HEK293 (cell line): Measurements from ENCODE around the gene ALB.

ENCODE experiments used
- CTCF ChIA-PET: fragments of 350-600 bp; formaldehyde crosslinking; extraction: SDS; loops from one replicate; lab custom pipeline; 2021; ENCODE audit warnings: antibody characterized with exemption; lab: Yijun Ruan, JAX
- POLR2A ChIA-PET: fragments of 300-600 bp; formaldehyde crosslinking; extraction: SDS; loops from one replicate; lab custom pipeline; 2020; ENCODE audit warnings: antibody characterized with exemption, inconsistent platforms; lab: Yijun Ruan, JAX
- H3K27ac ChIP-seq: fragments of 200-500 bp; sonication (Bioruptor generic); 2 replicates; pipeline ENCODE4 v1.5.1; 2014; ENCODE audit warnings: low read depth, low read length, control low read depth, inconsistent platforms; ENCODE audit errors: extremely low read depth
- H3K36me3 ChIP-seq, 2 experiments: fragments of 200-500 bp in 1 of 2; sonication (Bioruptor generic) in 1 of 2; 1 replicate in 1 of 2; 2 replicates in 1 of 2; pipeline ENCODE4 v1.5.1; 2014 to 2017; ENCODE audit warnings: inconsistent platforms in 2 of 2, low read length in 2 of 2; ENCODE audit not compliant: control insufficient read depth in 2 of 2, insufficient read depth in 1 of 2
- H3K4me1 ChIP-seq: fragments of 200-500 bp; sonication (Bioruptor generic); 2 replicates; pipeline ENCODE4 v1.5.1; 2014; ENCODE audit warnings: mild to moderate bottlenecking, low read length, inconsistent platforms; ENCODE audit not compliant: control insufficient read depth, insufficient read depth
- H3K4me3 ChIP-seq: 2 replicates; pipeline ENCODE4 v1.5.1; 2011; ENCODE audit warnings: low read depth, mild to moderate bottlenecking, control low read depth, low read length, moderate library complexity
- H3K9me3 ChIP-seq: fragments of 200-500 bp; sonication (Bioruptor generic); 2 replicates; pipeline ENCODE4 v1.5.1; 2014; ENCODE audit warnings: low read depth, low read length, inconsistent platforms; ENCODE audit not compliant: control insufficient read depth, insufficient read depth
- GLI4 ChIP-seq: fragments of 450-650 bp; formaldehyde crosslinking; IDR thresholded peaks from 2 replicates; pipeline ENCODE4 v1.5.1; 2016; ENCODE audit warnings: missing biosample characterization, missing genetic modification characterization
- GLIS2 ChIP-seq: fragments of 450-650 bp; formaldehyde crosslinking; IDR thresholded peaks from 2 replicates; pipeline ENCODE4 v1.5.1; 2016; ENCODE audit warnings: missing biosample characterization, missing genetic modification characterization
- HOXD13 ChIP-seq: sonication (generic); formaldehyde crosslinking; IDR thresholded peaks from 2 replicates; pipeline ENCODE4 v1.8.0; 2022; ENCODE audit warnings: missing genetic modification reagents, borderline replicate concordance
- KLF17 ChIP-seq: fragments of 450-650 bp; formaldehyde crosslinking; IDR thresholded peaks from 2 replicates; pipeline ENCODE4 v1.5.1; 2016; ENCODE audit warnings: missing biosample characterization, missing genetic modification characterization
- MEIS1 ChIP-seq: sonication (generic); formaldehyde crosslinking; IDR thresholded peaks from 2 replicates; pipeline ENCODE4 v1.8.1; 2022; ENCODE audit warnings: missing genetic modification reagents, mild to moderate bottlenecking, borderline replicate concordance
- SETDB1 ChIP-seq: IDR thresholded peaks from one replicate; pipeline ENCODE4 v1.6.1; 2017; ENCODE audit warnings: mild to moderate bottlenecking, low read length, moderate library complexity, mixed read lengths; ENCODE audit not compliant: insufficient read length
- SP7 ChIP-seq: fragments of 450-650 bp; formaldehyde crosslinking; IDR thresholded peaks from 2 replicates; pipeline ENCODE4 v1.5.1; 2016; ENCODE audit warnings: missing biosample characterization, missing genetic modification characterization
- YY2 ChIP-seq: fragments of 450-650 bp; formaldehyde crosslinking; IDR thresholded peaks from 2 replicates; pipeline ENCODE4 v1.5.1; 2016; ENCODE audit warnings: missing biosample characterization, missing genetic modification characterization
- ZFP3 ChIP-seq: fragments of 450-650 bp; formaldehyde crosslinking; IDR thresholded peaks from 2 replicates; pipeline ENCODE4 v1.5.1; 2016; ENCODE audit warnings: low read depth, missing biosample characterization, missing genetic modification characterization
- ZFP69B ChIP-seq: fragments of 450-650 bp; formaldehyde crosslinking; IDR thresholded peaks from 2 replicates; pipeline ENCODE4 v1.5.1; 2016; ENCODE audit warnings: missing biosample characterization, missing genetic modification characterization
- ZNF121 ChIP-seq: fragments of 450-650 bp; formaldehyde crosslinking; IDR thresholded peaks from 2 replicates; pipeline ENCODE4 v1.5.1; 2016; ENCODE audit warnings: missing biosample characterization, missing genetic modification characterization
- ZNF214 ChIP-seq: fragments of 450-650 bp; formaldehyde crosslinking; IDR thresholded peaks from 2 replicates; pipeline ENCODE4 v1.5.1; 2017; ENCODE audit warnings: missing biosample characterization, mild to moderate bottlenecking, missing genetic modification characterization, borderline replicate concordance
- ZNF23 ChIP-seq: fragments of 450-650 bp; formaldehyde crosslinking; IDR thresholded peaks from 2 replicates; pipeline ENCODE4 v1.5.1; 2016; ENCODE audit warnings: missing biosample characterization, missing genetic modification characterization, borderline replicate concordance
- ZNF24 ChIP-seq: fragments of 450-650 bp; formaldehyde crosslinking; IDR thresholded peaks from 2 replicates; pipeline ENCODE4 v1.5.1; 2016; ENCODE audit warnings: missing biosample characterization, missing genetic modification characterization
- ZNF302 ChIP-seq: fragments of 450-650 bp; formaldehyde crosslinking; IDR thresholded peaks from 2 replicates; pipeline ENCODE4 v1.5.1; 2016; ENCODE audit warnings: missing biosample characterization, missing genetic modification characterization, low read depth
- ZNF324 ChIP-seq: fragments of 450-650 bp; formaldehyde crosslinking; IDR thresholded peaks from 2 replicates; pipeline ENCODE4 v1.5.1; 2016; ENCODE audit warnings: missing biosample characterization, missing genetic modification characterization
- ZNF362 ChIP-seq: fragments of 450-650 bp; formaldehyde crosslinking; IDR thresholded peaks from 2 replicates; pipeline ENCODE4 v1.5.1; 2016; ENCODE audit warnings: missing biosample characterization, missing genetic modification characterization
- ZNF423 ChIP-seq: fragments of 450-650 bp; formaldehyde crosslinking; IDR thresholded peaks from 2 replicates; pipeline ENCODE4 v1.5.1; 2016; ENCODE audit warnings: missing biosample characterization, missing genetic modification characterization
- ZNF449 ChIP-seq: fragments of 450-650 bp; formaldehyde crosslinking; IDR thresholded peaks from 2 replicates; pipeline ENCODE4 v1.5.1; 2017; ENCODE audit warnings: missing biosample characterization, mild to moderate bottlenecking, missing genetic modification characterization, moderate library complexity
- ZNF488 ChIP-seq: fragments of 450-650 bp; formaldehyde crosslinking; IDR thresholded peaks from 2 replicates; pipeline ENCODE4 v1.5.1; 2016; ENCODE audit warnings: missing biosample characterization, missing genetic modification characterization
- ZNF521 ChIP-seq: fragments of 450-650 bp; formaldehyde crosslinking; IDR thresholded peaks from 2 replicates; pipeline ENCODE4 v1.5.1; 2017; ENCODE audit warnings: missing biosample characterization, mild to moderate bottlenecking, missing genetic modification characterization
- ZNF529 ChIP-seq: fragments of 450-650 bp; formaldehyde crosslinking; IDR thresholded peaks from 2 replicates; pipeline ENCODE4 v1.5.1; 2017; ENCODE audit warnings: missing genetic modification characterization, missing biosample characterization; ENCODE audit not compliant: insufficient replicate concordance
- ZNF530 ChIP-seq: fragments of 450-650 bp; formaldehyde crosslinking; IDR thresholded peaks from 2 replicates; pipeline ENCODE4 v1.5.1; 2016; ENCODE audit warnings: low read depth, missing biosample characterization, missing genetic modification characterization
- ZNF561 ChIP-seq: fragments of 450-650 bp; IDR thresholded peaks from 2 replicates; pipeline ENCODE4 v1.5.1; 2018; ENCODE audit warnings: missing biosample characterization, missing genetic modification characterization, borderline replicate concordance
- ZNF580 ChIP-seq: fragments of 450-650 bp; formaldehyde crosslinking; IDR thresholded peaks from 2 replicates; pipeline ENCODE4 v1.5.1; 2016; ENCODE audit warnings: missing biosample characterization, missing genetic modification characterization
- ZNF692 ChIP-seq: fragments of 450-650 bp; formaldehyde crosslinking; IDR thresholded peaks from 2 replicates; pipeline ENCODE4 v1.5.1; 2016; ENCODE audit warnings: missing biosample characterization, missing genetic modification characterization
- ZNF76 ChIP-seq: fragments of 450-650 bp; formaldehyde crosslinking; IDR thresholded peaks from 2 replicates; pipeline ENCODE4; 2016; ENCODE audit warnings: low read depth, missing biosample characterization, missing genetic modification characterization, borderline replicate concordance
- ZNF837 ChIP-seq: fragments of 450-650 bp; formaldehyde crosslinking; IDR thresholded peaks from 2 replicates; pipeline ENCODE4 v1.5.1; 2016; ENCODE audit warnings: missing biosample characterization, missing genetic modification characterization

The ALB gene

GRCh38 chr4:73416423-73417087 is 12.5 kb downstream of the ALB start:
- CTCF ChIA-PET: no interaction called here

GRCh38 chr4:73417342-73417741 is 13.3 kb downstream of the ALB start:
- Histone ChIP-seq H3K4me3 (no peak overlapping the region), H3K4me1 (no peaks in the 10 kb centered on the region), H3K27ac (no peak overlapping the region), H3K9me3 (no peaks in the 10 kb centered on the region), H3K36me3 (no peaks in the 10 kb centered on the region)
- POLR2A ChIA-PET: no interaction called here
- CTCF ChIA-PET: no interaction called here
- no peak for TF ChIP-seq ZNF214 (tag by site-specific recombination)
- no peak for TF ChIP-seq ZNF488 (tag by site-specific recombination)
- TF ChIP-seq ZFP3 (tag by site-specific recombination): no peak
- TF ChIP-seq YY2 (tag by site-specific recombination): no peak
- TF ChIP-seq ZNF362: no peak
- no peak for TF ChIP-seq ZNF23
- TF ChIP-seq GLIS2 (tag by site-specific recombination): no peak
- no peak for TF ChIP-seq ZNF423 (tag by site-specific recombination)
- TF ChIP-seq ZNF302 (tag by site-specific recombination): no peak
- no peak for TF ChIP-seq ZNF521 (tag by site-specific recombination)

More at GRCh38 chr4:73416423-73417087, 12.5 kb downstream of the ALB start:
- Histone ChIP-seq H3K36me3 (no peaks in the 10 kb centered on the region), H3K4me3 (no peak overlapping the region), H3K4me1 (no peaks in the 10 kb centered on the region), H3K27ac (no peak overlapping the region), H3K9me3 (no peaks in the 10 kb centered on the region)
- POLR2A ChIA-PET: interaction anchor here (0.6 kb wide), 1 partner anchor 60 kb away, joined by 3 read pairs; no protein-coding TSS in a partner anchor
- no peak for TF ChIP-seq SETDB1
- TF ChIP-seq ZNF530 (tag by site-specific recombination): no peak
- TF ChIP-seq ZNF76 (tag by site-specific recombination): no peak
- no peak for TF ChIP-seq SP7
- TF ChIP-seq ZNF561 (tag by site-specific recombination): no peak
- no peak for TF ChIP-seq ZNF324 (tag by site-specific recombination)
- no peak for TF ChIP-seq ZNF449 (tag by site-specific recombination)
- no peak for TF ChIP-seq ZNF580 (tag by site-specific recombination)
- TF ChIP-seq ZNF692 (tag by site-specific recombination): no peak
- no peak for TF ChIP-seq KLF17 (tag by site-specific recombination)
- no peak for TF ChIP-seq GLI4 (tag by site-specific recombination)
- no peak for TF ChIP-seq MEIS1 (CRISPR knock-in tag)
- TF ChIP-seq ZNF837 (tag by site-specific recombination): no peak
- TF ChIP-seq ZNF529 (tag by site-specific recombination): no peak
- TF ChIP-seq ZNF121 (tag by site-specific recombination): no peak
- no peak for TF ChIP-seq ZFP69B (tag by site-specific recombination)
- TF ChIP-seq ZNF24 (tag by site-specific recombination): no peak
- TF ChIP-seq ZNF23: no peak
- no peak for TF ChIP-seq HOXD13 (CRISPR knock-in tag)
- no peak for TF ChIP-seq ZNF214 (tag by site-specific recombination)
